ENCODE measurements around the gene FKBP14.
"Not testable (repeated sequence)": the region's sequence is repeated elsewhere in the genome, so short reads cannot be mapped to it uniquely, and the experiment has no call there.

DNA sequence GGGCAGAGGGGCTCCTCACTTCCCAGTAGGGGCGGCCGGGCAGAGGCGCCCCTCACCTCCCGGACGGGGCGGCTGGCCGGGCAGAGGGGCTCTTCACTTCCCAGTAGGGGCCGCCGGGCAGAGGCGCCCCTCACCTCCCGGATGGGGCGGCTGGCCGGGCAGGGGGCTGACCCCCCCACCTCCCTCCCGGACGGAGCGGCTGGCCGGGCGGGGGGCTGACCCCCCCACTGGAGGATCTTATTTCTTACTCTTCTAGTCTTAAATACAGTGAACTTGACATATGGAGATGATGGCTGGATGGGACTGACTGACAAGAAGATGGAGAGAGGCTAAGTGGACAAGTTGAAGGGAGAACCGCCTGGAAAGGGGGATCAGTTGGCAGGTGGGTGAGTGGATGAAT, 64.9 kb downstream of the FKBP14 start:
- TF ChIP-seq, protein P1, sequence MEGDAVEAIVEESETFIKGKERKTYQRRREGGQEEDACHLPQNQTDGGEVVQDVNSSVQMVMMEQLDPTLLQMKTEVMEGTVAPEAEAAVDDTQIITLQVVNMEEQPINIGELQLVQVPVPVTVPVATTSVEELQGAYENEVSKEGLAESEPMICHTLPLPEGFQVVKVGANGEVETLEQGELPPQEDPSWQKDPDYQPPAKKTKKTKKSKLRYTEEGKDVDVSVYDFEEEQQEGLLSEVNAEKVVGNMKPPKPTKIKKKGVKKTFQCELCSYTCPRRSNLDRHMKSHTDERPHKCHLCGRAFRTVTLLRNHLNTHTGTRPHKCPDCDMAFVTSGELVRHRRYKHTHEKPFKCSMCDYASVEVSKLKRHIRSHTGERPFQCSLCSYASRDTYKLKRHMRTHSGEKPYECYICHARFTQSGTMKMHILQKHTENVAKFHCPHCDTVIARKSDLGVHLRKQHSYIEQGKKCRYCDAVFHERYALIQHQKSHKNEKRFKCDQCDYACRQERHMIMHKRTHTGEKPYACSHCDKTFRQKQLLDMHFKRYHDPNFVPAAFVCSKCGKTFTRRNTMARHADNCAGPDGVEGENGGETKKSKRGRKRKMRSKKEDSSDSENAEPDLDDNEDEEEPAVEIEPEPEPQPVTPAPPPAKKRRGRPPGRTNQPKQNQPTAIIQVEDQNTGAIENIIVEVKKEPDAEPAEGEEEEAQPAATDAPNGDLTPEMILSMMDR (IDR thresholded peaks at IDR 0.05), result not testable (repeated sequence)
- TF ChIP-seq, protein P2, sequence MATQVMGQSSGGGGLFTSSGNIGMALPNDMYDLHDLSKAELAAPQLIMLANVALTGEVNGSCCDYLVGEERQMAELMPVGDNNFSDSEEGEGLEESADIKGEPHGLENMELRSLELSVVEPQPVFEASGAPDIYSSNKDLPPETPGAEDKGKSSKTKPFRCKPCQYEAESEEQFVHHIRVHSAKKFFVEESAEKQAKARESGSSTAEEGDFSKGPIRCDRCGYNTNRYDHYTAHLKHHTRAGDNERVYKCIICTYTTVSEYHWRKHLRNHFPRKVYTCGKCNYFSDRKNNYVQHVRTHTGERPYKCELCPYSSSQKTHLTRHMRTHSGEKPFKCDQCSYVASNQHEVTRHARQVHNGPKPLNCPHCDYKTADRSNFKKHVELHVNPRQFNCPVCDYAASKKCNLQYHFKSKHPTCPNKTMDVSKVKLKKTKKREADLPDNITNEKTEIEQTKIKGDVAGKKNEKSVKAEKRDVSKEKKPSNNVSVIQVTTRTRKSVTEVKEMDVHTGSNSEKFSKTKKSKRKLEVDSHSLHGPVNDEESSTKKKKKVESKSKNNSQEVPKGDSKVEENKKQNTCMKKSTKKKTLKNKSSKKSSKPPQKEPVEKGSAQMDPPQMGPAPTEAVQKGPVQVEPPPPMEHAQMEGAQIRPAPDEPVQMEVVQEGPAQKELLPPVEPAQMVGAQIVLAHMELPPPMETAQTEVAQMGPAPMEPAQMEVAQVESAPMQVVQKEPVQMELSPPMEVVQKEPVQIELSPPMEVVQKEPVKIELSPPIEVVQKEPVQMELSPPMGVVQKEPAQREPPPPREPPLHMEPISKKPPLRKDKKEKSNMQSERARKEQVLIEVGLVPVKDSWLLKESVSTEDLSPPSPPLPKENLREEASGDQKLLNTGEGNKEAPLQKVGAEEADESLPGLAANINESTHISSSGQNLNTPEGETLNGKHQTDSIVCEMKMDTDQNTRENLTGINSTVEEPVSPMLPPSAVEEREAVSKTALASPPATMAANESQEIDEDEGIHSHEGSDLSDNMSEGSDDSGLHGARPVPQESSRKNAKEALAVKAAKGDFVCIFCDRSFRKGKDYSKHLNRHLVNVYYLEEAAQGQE (IDR thresholded peaks at IDR 0.05), result not testable (repeated sequence)
- TF ChIP-seq, protein P3, sequence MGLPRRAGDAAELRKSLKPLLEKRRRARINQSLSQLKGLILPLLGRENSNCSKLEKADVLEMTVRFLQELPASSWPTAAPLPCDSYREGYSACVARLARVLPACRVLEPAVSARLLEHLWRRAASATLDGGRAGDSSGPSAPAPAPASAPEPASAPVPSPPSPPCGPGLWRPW (IDR thresholded peaks at IDR 0.05), result not testable (repeated sequence)
- not testable (repeated sequence) for TF ChIP-seq POLR2AphosphoS2 (conservative IDR thresholded peaks at IDR 0.05; ENCODE audit: low read length); KDM5A (IDR thresholded peaks at IDR 0.05); RAD21 (conservative IDR thresholded peaks at IDR 0.05 in 1 of 2, IDR thresholded peaks at IDR 0.05 in 1 of 2); RFX5 (IDR thresholded peaks at IDR 0.05); POLR2A (IDR thresholded peaks at IDR 0.05; ENCODE audit: low read length); ESRRA (IDR thresholded peaks at IDR 0.05; ENCODE audit: borderline replicate concordance, low read length); MAFK (IDR thresholded peaks at IDR 0.05; ENCODE audit: partially characterized antibody); BHLHE40 (IDR thresholded peaks at IDR 0.05; ENCODE audit: low read depth, low read length); SREBF2 (IDR thresholded peaks at IDR 0.05); SMC3 (IDR thresholded peaks at IDR 0.05); NFE2L2 (conservative IDR thresholded peaks at IDR 0.05; ENCODE audit: low read length)

All from A549 (cell line).